Stimulated activated CD8-positive, alpha-beta memory T cell treated with anti-CD3 and anti-CD28 coated beads, Interleukin-15, amount 100 ng/mL, for 1 hour (primary cell): ENCODE results near the gene HLA-E.
"Not testable (repeated sequence)": the region's sequence is repeated elsewhere in the genome, so short reads cannot be mapped to it uniquely, and the experiment has no call there.

Experiments used
- DNase-seq: peaks from one replicate; pipeline ENCODE4 v3.0.0-alpha.2; 2020; ENCODE audit warnings: low read depth

Gene HLA-E

DNA sequence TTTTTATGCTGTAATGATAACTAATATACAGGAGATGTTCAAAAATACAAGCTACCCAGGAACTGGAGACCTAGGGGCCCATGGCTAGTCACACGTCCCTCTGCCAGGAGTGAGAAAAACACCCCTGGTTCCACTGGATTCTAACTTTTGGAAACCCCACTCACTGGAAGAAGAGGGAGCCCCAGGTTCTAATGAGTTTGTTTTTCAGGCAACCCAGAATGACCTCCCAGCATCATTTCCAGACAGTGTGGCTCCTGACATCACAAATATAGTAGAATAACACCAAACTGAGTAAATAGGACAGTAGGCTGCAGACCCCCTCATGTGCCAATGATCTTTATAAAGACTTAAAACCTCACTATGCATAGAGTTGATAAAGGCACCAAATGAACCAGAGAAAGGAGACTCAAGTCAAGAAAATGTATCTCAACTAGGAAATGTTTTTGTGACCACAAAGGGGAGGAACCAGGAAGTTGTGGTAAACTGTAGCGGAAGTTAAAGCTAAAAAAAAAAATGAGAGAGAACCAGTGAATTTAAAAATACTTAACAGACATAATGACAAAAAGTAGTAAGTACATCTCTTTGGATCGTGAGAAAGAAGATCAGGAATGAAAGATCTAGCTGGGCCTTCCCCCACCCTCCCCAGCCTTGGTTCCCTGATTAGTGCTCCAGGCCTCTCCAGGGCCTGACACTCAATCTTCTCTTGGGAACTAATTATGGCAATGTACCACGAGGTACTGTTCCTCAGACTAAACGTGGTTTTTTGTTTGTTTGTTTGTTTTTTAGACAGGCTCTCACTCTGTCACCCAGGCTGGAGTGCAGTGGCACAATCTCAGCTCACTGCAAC is 19.8 kb downstream of the HLA-E start:
- DNase-seq: no peak

DNA sequence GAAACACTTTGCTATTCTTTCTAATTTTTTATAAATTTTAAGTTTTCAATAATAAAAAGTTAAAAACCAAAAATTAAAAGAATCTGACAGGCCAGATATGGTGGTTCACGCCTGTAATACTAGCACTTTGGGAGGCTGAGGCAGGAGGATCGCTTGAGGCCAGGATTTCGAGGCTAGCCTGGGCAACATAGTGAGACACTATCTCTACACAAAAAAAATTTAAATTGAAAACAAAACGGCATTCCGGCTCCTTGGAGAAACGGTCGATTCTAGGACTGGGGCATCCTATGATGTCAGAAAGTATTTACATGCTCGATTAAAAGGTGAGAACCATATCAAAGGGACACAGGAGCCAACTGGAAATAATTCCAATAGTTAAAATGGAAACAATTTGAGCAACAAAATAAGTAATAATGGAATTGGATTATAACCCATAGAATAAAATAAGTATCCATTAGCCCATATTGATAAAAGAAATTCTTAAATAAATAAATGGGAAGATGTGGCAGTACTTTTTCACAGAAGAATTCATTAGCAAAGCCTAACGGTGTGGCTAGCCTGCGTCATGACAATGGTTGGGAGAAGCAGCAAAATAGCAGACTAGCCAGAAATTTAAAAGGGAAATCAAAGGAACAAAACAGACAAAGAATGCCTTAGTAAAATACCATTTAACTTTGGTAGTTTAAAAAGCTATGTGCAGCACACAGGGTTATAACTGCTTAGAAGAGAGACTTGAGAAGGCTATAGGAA is 21.3 kb downstream of the HLA-E start:
- DNase-seq: no peak

DNA sequence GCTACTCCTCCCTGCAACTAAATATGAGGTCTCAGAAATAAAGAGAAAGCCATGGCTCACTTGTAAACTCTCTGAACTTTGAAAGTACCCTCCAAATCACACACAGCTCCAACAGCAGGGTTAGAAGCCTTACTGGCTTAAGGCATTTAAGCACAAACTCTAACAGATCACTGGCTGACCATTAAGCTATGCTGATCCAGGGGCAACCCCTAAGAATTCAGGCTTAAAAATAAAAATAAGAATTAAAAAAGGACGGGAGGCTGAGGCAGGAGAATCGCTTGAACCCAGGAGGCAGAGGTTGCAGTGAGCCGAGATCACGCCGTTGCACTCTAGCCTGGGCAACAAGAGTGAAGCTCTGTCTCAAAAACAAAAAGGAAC is 21.8 kb downstream of the HLA-E start:
- no peak for DNase-seq

DNA sequence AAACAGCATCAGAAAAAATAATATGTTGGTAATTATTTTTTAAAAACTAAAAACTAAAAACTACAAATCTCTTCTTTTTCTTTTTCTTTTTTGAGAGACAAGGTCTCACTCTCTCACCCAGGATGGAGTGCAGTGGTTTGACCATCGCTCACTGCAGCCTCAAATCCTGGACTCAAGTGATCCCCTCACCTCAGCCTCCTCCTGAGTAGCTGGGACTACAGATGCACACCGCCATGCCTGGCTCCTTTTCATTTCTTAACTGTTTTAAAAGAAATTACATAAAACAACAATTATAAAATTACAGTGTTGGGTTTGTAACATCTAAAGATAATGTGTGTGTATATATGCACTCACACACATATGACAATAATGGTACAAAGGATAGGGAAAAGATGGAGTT is 24.1 kb downstream of the HLA-E start:
- DNase-seq: no peak

DNA sequence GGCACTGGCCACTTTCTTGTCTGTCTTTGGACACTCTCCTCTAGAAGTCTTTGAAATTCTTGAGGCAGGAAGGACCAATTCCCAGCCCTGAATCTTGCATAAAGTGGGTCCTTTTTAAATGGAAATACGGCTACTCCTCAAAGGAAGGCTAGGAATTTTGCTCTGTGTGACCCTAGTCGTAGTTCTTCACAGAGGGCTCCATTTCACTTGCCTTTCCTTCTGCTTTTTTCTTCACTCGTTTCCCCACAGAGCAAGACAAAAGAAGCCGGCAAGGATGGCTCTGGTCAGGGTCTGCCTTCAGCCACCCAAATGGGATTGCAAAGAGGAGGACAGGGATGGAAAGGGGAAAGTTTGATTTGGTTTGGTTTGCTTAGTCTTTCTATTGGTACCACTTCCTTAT is 25.8 kb downstream of the HLA-E start:
- DNase-seq: no peak

DNA sequence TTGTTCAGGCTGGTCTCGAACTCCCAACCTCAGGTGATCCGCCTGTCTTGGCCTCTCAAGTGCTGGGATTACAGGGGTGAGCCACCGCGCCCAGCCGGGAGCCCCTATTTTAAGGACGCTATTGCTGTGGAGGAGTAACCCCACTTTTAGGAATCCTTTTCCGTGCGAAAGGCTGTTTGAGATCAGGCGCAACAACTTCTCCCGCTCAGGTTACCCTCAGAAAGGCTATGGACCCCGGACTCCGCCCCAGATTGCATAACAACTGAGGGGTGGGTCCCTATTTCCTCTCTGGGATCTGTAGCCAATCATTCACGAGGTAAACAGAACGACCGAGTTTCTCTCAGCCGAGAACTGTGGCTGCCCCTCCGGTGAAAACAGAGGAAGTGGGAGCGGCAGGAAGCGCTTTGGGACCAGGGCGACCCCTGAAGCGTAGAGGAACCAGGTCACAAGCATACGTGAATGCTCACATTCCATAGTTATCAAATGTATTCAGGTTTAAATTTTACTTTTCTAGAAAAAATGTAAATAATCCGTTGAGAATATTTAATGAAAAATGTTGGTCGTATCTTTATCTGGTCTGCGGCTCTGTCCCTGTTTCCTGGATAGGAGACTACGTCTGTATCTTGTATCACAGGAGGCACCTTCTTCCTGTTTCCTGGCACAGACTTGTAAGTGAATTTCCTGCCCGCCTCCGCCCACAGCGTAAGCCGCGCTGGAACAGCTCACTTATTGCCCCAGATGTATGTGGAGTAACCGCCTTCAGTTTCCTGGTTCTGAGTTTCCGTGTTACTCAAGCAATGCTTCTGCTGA is 26.8 kb downstream of the HLA-E start:
- DNase-seq: peak; percentile 75

DNA sequence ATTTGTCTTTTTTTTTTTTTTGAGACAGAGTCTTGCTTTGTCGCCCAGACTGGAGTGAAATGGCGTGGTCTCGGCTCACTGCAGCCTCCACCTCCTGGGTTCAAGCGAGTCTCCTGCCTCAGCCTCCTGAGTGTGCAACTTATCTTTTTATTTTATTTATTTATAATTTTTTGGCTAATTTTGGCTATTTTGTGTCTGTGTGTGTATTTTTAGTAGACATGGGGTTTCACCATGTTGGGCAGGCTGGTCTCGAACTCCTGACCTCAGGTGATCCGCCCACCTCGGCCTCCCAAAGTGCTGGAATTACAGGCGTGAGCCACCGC is 27.4 kb downstream of the HLA-E start:
- DNase-seq: not testable (repeated sequence)

DNA sequence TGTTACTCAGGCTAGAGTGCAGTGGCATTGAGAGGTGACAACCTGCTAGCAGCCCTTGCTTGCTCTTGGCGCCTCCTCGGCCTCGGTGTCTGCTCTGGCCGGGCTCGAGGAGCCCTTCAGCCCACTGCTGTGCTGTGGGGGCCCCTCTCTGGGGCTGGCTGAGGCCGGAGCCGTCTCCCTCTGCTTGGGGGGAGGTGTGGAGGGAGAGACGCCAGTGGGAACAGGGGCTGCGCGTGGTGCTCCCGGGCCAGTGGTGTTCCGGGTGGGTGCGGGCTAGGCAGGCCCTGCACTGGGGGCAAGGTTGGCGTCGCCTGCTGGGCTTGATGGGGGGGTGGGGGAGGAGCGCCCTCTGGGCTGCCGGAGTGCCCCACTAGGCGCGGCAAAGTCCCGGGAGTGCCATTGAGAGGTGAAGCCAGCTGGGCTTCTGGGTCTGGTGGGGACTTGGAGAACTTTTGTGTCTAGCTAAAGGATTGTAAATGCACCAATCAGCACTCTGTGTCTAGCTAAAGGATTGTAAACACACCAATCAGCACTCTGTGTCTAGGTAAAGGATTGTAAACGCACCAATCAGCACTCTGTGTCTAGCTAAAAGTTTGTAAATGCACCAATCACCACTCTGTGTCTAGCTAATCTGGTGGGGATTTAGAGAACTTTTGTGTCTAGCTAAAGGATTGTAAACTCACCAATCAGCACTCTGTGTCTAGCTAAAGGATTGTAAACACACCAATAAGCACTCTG is 28.6 kb downstream of the HLA-E start:
- not testable (repeated sequence) for DNase-seq

DNA sequence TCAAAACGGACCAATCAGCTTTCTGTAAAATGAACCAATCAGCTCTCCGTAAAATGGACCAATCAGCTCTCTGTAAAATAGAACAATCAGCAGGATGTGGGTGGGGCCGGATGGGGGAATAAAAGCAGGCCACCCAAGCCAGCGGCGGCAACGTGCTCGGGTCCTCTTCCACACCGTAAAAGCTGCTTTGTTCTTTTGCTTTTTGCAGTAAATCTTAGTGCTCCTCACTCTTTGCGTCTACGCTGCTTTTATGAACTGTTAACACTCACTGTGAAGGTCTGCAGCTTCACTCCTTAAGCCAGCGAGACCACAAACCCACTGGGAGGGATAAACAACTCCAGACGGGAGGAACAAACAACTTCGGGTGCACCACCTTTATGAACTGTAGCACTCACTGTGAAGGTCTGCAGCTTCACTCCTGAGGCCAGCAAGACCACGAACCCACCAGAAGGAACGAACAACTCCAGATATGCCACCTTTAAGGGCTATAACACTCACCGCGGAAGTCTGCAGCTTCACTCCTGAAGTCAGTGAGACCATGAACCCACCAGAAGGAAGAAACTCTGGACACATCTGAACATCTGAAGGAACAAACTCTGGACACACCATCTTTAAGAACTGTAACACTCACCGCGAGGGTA is 29.3 kb downstream of the HLA-E start:
- not testable (repeated sequence) for DNase-seq

DNA sequence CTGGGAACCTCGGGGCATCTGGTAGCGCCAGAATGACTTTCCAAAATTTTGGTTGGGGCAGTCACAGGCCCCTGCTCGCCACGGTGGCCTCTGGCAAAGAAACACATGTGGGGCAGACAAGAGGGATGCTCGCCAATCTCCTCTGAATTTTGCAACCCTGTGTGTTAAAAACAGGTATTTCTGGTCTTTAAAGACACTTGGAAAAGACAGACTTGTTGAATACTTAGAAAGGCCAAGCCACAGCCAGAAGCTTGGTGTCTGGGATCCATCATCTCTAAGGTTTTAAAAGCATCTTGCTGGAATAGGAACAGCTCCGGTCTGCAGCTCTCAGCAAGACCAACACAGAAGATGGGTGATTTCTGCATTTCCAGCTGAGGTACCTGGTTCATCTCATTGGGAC is 31.2 kb downstream of the HLA-E start:
- DNase-seq: no peak

DNA sequence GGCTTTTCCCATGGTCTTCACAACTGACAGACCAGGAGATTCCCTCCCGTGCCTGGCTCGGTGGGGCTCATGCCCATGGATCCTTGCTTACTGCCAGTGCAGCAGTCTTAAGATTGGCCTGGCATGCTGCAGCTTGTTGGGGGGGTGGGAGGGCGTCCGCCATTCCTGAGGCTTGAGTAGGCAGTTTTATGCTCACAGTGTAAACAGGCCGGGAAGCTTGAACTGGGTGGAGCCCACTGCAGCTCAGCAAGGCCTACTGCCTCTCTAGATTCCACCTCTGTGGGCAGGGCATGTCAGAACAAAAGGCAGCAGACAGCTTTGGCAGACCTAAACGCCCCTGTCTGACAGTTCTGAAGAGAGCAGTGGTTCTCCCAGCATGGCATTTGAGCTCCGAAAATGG is 31.8 kb downstream of the HLA-E start:
- not testable (repeated sequence) for DNase-seq

DNA sequence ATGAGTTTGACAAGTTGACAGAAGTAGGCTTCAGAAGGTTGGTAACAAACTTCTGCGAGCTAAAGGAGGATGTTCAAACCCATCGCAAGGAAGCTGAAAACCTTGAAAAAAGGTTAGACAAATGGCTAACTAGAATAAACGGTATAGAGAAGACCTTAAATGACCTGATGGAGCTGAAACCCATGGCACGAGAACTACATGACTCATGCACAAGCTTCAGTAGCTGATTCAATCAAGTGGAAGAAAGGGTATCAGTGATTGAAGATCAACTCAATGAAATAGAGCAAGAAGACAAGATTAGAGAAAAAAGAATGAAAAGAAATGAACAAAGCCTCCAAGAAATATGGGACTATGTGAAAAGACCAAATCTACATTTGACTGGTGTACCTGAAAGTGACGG is 32.6 kb downstream of the HLA-E start:
- DNase-seq: not testable (repeated sequence)

DNA sequence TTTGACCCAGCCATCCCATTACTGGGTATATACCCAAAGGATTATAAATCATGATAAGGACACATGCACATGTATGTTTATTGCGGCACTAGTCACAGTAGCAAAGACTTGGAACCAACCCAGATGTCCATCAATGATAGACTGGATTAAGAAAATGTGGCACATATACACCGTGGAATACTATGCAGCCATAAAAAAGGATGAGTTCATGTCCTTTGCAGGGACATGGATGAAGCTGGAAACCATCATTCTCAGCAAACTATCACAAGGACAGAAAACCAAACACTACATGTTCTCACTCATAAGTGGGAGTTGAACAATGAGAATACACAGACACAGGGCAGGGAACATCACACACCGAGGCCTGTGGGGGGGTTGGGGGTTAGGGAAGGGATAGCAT is 37.1 kb downstream of the HLA-E start:
- not testable (repeated sequence) for DNase-seq

DNA sequence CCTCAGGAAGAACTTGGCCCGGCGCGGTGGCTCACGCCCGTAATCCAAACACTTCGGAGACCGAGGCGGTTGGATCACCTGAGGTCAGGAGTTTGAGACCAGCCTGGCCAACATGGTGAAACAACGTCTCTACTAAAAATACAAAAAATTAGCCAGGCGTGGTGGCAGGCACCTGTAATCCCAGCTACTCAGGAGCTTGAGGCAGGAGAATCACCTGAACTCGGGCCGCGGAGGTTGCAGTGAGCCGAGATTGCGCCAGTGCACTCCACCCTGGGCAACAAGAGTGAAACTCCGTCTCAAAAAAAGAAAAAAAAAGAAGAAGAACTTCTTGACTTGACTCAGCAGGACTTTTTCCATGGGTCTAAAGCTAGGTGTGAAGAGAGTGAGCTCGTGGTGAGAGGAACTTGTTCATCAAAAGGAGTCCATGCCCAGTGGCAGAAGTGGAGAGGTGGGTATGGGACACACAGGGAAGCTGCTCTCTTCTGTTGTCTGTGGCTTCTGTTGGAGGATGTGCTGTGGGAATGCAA is 40.1 kb downstream of the HLA-E start:
- not testable (repeated sequence) for DNase-seq

DNA sequence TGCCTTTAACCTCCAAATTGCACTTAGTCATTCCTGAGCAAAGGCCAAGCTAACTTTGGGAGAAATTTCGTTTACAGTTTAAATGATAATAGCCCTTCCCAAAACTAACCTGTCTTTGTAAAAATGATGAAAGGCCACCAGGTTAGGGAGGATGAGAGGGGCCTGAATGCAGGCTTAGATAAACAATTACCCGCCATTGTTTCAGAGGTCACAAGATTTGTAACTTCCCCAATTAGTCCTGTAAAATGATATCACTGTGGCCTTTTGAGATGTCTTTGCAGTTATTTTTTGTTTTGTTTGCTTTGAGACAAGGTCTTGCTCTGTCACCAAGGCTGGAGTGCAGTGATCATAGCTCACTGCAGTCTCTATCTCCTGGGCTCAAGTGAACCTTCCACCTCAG is 40.7 kb downstream of the HLA-E start:
- no peak for DNase-seq

DNA sequence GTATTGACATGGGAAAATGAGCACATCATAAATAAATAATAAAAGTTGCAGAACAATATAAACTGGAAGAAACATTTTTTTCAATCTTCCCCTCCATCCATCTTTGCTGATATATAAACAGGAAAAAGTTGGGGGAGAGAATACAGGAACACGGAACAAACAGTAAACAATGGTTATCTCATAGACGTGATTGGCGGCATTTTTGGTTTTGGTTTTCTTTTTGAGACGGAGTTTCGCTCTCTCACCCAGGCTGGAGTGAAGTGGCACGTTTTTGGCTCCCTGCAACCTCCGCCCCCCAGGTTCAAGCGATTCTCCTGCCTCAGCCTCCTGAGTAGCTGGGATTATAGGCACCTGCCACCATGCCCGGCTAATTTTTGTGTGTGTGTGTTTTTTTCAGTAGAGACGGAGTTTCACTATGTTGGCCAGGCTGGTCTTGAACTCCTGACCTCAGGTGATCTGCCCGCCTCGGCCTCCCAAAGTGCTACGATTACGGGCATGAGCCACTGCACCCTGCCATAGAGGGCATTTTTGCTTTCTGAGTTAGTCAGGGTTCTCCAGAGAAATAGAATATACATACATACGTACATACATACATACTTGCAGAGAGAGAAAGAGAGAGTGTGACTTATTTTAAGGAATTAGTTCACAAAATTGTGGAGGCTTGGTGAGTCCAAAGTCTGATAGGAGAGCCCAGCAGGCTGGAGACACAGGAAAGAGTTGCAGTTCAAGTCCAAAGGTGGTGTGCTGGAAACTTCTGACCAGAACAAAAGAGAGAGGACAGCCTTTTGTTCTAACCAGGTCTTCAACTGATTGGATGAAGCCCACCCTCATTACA is 44.4 kb downstream of the HLA-E start:
- DNase-seq: no peak

DNA sequence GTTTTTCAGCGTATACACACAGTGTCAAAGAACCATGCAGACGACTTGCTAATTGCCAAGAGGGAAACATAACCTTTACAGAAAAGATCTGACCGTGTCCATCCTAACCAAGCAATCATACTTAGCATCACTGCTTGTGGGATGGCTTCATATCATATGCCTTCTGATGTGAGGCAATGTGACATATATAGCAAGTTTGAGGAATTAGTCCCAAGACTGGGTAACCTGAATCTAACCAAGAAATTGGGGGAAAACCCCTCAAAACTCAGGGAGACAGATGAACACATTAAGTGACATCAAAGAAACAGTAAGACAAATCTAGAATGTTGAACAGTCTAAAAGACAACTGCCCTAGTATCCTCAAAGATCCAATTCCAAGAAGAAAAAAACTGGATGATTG is 48.6 kb downstream of the HLA-E start:
- DNase-seq: no peak

DNA sequence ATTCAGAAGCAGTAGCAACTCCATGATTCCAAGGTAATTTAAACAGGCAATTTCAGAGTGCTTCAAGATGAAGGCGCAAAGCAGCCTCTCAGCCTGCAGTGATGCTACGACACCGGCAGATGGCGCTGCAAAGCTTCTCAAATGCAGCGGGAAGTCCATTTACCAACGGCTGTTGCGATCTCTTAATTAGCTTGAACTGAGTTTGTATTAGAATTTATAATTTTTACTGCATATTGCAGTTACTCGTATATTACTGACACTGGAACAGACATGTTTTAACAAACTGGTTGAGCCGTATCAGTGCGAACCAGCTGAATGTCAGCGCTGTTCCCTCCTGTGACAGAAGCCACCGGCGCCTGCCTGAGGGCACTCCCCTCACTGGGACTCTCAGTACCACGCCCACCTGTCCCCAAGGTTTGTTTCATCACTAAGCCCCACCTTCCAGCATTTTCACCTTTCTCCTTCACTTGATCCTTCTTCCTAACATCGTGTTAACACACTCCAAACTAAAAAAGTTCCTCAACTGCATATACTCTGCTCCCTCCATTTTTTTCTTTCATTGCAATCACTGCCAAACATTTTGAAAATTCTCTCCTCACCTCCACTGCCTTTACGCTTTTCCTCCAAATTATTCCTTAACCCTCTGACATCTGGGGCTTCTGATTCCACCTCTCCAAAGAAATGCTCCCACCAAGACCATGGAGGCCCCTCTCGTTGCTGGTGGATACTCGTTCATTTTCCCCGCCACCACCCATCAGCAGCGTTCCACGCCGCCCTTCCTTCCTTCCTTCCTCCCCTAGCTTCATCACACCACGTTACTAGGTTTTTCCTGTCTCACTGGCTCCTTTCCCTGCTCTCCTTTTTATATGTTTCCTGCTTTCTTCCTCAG is 52.5 kb downstream of the HLA-E start:
- DNase-seq: peak; percentile 69

DNA sequence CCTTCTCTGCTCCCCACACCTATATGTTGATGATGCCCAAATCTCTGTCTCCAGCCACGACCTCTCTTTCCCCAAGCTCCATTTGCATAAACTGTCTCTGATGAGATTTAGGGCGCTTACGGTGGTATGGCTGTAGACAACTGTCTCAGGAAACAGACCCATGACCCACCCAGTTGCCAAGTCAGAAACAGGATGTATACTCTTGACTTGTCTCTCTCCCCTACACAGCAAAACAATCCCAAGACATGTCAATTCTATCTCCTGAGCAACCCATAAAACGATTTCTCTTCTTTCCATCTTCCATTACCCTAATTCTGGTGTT is 53.1 kb downstream of the HLA-E start:
- no peak for DNase-seq

DNA sequence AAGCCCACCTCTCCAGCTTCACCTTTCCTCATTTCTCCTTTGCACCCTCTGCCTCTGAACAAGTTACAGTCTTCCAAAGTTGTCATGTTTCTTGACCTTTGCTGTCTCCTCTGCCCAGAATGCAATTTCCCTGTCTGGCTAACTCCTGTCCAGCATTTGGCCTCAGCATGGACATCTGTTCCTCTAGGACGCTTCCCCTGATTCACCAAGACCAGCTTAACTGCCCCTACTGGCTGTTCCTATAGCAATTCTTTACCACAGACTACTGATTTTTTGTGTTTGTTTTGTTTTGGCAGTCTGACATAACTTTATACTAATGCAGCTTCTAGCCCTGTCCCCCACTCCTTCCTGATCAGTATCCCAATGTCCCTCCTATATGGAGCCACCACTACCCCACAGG is 53.6 kb downstream of the HLA-E start:
- DNase-seq: no peak
